ENCODE measurements around the gene FYN. TPM values are rescaled to one million over a fixed set of nuclear protein-coding genes. Genes with fewer than 3 reads are reported as not detected.

The FYN gene
- total and polyA plus RNA-seq, 2 of the 8 experiments (the other 6 are each of a cell fraction or from before 2014, with no cell fraction given) = 46.8 to 97.2 TPM

DNA sequence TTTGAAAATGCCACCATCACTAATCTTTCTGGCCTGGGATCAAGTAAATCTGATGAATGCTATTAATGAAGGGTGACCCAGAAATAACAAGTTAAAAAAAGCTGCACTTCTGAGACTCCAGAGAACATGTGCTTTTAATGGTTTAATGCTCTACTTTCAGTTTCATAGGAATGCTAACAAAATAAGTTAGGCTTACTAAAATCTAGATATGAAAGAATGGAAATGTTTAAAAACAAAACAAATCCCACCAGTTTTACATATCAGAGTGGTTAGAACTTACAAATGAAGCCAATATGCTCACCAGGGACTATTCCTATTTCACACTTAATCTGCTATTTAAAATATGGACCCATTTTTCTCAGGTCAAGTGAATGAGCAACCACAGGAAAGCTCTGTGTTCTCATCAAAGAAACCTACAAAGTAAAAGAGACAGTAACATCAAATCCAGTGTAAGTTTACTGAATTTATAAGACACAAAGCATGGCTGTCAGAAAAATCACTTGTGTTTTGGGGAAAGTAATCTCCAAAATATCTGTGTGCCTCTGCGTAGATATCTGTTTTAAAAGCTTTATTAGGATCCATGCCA is 40.3 kb downstream of the FYN start:
- FAIRE-seq (no peak), DNase-seq (ENCODE audit: low read depth in 1 of 2, low spot score in 2 of 2) (no peak)
- no peak overlapping the region for H2BK120ac ChIP-seq (replicated peaks; ENCODE audit: low read depth, low read length)
- no peak overlapping the region for H2BK20ac ChIP-seq (ENCODE audit: low read length)
- no peak overlapping the region for H3K4ac ChIP-seq (replicated peaks; ENCODE audit: insufficient read length, low read depth, low read length)
- no peak overlapping the region for H4K91ac ChIP-seq (replicated peaks; ENCODE audit: insufficient read length, low read length)
- no peak overlapping the region for H3K23ac ChIP-seq (ENCODE audit: insufficient read length)
- H2BK12ac ChIP-seq (ENCODE audit: low read depth, low read length) = no peak overlapping the region
- H3K23me2 ChIP-seq (ENCODE audit: low read depth, low read length) = no peaks in the 10 kb centered on the region
- no peaks in the 10 kb centered on the region for H3K36me3 ChIP-seq (ENCODE audit: control insufficient read depth in 2 of 4, insufficient read depth in 4 of 4, low read length in 3 of 4)
- H3K27ac ChIP-seq (ENCODE audit: low read depth, low read length) = no peak overlapping the region
- no peaks in the 10 kb centered on the region for H3K9me3 ChIP-seq (ENCODE audit: insufficient read depth in 2 of 2, low read depth in 1 of 2, low read length in 1 of 2)
- CTCF ChIA-PET (ENCODE audit: partially characterized antibody) = interaction anchor here (1.1 to 1.3 kb wide), 2 partner anchors 9 to 15 kb away, joined by 3 to 4 read pairs; no protein-coding TSS in a partner anchor
- H3K4me3 ChIP-seq (ENCODE audit: extremely low read depth in 1 of 4, insufficient read depth in 2 of 4, low read depth in 3 of 4, low read length in 4 of 4) = no peak overlapping the region
- H3K4me1 ChIP-seq (replicated peaks in 1 of 4; ENCODE audit: control insufficient read depth in 3 of 4, insufficient read depth in 4 of 4, low read length in 3 of 4) = peaks cover 0 to 9% (median 1%) of the 10 kb centered on the region in 4 experiments; a peak in 2 of 7 replicates
- no peak overlapping the region for H2BK15ac ChIP-seq (ENCODE audit: low read length)
- H3K27me3 ChIP-seq (replicated peaks in 1 of 4; ENCODE audit: control insufficient read depth in 3 of 4, extremely low read depth in 1 of 4, insufficient read depth in 3 of 4, low read length in 3 of 4) = no peaks in the 10 kb centered on the region
- H3K18ac ChIP-seq (ENCODE audit: extremely low read depth, low read length) = no peak overlapping the region
- H3K4me2 ChIP-seq (ENCODE audit: insufficient read depth in 1 of 2, low read depth in 2 of 2, low read length in 2 of 2) = no peak overlapping the region
- POLR2A ChIA-PET (ENCODE audit: partially characterized antibody) = no interaction called here
- H2BK5ac ChIP-seq (ENCODE audit: low read depth, low read length) = no peak overlapping the region
- H3K79me1 ChIP-seq (ENCODE audit: low read depth, low read length) = no peaks in the 10 kb centered on the region; the same call in 1 of the 2 replicates
- H4K8ac ChIP-seq (ENCODE audit: extremely low read depth, insufficient read depth, low read length) = no peak overlapping the region
- TF ChIP-seq TBP (IDR thresholded peaks at IDR 0.05; ENCODE audit: low read depth, low read length) (no peak), SAP30 (IDR thresholded peaks at IDR 0.05; ENCODE audit: insufficient read depth, insufficient replicate concordance, low read length) (no peak), KDM4A (IDR thresholded peaks at IDR 0.05; ENCODE audit: low read depth, low read length, severe bottlenecking) (no peak), CREB1 (IDR thresholded peaks at IDR 0.05) (no peak), FOSL1 (IDR thresholded peaks at IDR 0.05; ENCODE audit: insufficient read depth, low read depth, low read length) (no peak), SP2 (IDR thresholded peaks at IDR 0.05; ENCODE audit: low read length) (no peak), BCL11A (IDR thresholded peaks at IDR 0.05; ENCODE audit: low read depth in 2 of 2, low read length in 2 of 2) (no peak), PHF8 (conservative IDR thresholded peaks at IDR 0.05; ENCODE audit: low read depth, low read length) (no peak), POLR2A (IDR thresholded peaks at IDR 0.05; ENCODE audit: control extremely low read depth in 1 of 2, low read depth in 2 of 2, low read length in 2 of 2) (no peak), HDAC2 (IDR thresholded peaks at IDR 0.05; ENCODE audit: borderline replicate concordance in 1 of 2, low read depth in 2 of 2, low read length in 2 of 2) (no peak), JUN (IDR thresholded peaks at IDR 0.05; ENCODE audit: low read depth, low read length) (no peak)
- no peaks in the 10 kb centered on the region; a peak in 1 of 4 replicates for H3K79me2 ChIP-seq (ENCODE audit: control insufficient read depth in 1 of 2, insufficient read depth in 2 of 2, low read length in 2 of 2)
- 90% methylated on average over 1 of the region's 1 CpG; no CpG with 5 or more reads in 1 of the 2 experiments for WGBS, 2 experiments (ENCODE audit: extremely low coverage in 1 of 2, insufficient coverage in 1 of 2, insufficient read length in 1 of 2, insufficient replicate concordance in 2 of 2, low coverage in 1 of 2, low lambda C conversion rate in 2 of 2, missing lambda C conversion rate in 1 of 2)
- H2AFZ ChIP-seq (ENCODE audit: low read length) = no peak overlapping the region
- no peak overlapping the region for H3K14ac ChIP-seq (ENCODE audit: insufficient read length)
- H3K9ac ChIP-seq (replicated peaks in 1 of 4; ENCODE audit: extremely low read depth in 1 of 4, low read depth in 3 of 4, low read length in 3 of 4) = no peak overlapping the region
- H4K5ac ChIP-seq (ENCODE audit: insufficient read length, low read depth, low read length) = no peak overlapping the region
- H3K56ac ChIP-seq (replicated peaks; ENCODE audit: insufficient read length, low read depth, low read length) = no peak overlapping the region
- peaks cover 2 to 3% of the 10 kb centered on the region in 2 experiments for H4K20me1 ChIP-seq (replicated peaks in 1 of 2; ENCODE audit: control insufficient read depth in 1 of 2, insufficient read depth in 2 of 2, low read length in 2 of 2)
- H2AK5ac ChIP-seq (ENCODE audit: low read depth, low read length) = no peak overlapping the region
